ENCODE measurements around the gene KRTCAP2. TPM values are rescaled to one million over a fixed set of nuclear protein-coding genes. Genes with fewer than 3 reads are reported as not detected.

KRTCAP2 gene
- total RNA-seq, 1 donor from 2014 or later, result 173 TPM

DNA sequence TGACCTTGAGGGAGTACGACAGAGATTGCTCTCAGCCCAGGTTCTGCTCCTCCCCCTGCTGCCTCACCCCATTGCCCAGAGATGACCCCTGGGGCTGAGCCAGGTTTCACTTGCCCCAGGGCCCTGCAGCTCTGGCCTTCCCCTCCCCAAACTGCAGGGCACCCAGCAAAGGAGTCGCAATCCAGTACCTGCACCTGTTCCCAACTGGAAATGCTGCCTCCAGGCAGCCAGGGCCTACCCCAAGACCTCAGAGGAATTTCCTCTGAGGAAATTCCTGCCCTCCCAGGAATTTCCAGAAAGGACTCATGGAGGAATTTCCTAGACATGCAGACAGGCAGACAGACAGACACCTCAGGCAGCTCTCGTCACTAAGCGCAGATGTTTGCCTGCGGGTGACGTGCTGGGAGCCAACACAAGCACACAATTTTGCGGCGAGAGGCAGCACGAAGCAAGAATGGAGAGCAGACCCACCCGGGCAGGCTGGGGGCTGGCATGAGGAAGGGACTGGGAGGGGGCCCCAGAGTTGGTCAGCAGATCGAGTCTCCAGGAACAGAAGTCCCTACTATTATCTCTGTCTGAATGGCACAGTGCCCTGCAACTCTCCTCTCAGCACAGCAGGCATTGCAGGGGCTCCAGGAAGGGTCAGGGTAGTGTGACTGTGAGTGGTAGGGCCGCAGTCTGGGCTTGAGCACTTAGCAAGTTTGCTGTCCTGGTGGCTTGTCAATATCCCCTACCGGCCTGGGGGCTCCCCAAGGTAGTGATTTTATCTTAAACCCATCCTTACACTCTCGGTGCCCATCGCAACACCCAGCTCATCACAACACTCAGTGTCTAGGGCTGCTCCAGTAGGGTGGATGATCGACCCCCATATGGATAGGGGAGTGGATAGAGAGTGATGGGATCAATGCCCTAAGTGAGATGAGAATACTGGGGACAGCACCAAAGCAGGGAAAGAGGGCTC lies 48.3 kb downstream of the KRTCAP2 start:
- H3K4me3 Mint-ChIP-seq, result peak overlapping the region; percentile 37
- TF ChIP-seq, protein P1, sequence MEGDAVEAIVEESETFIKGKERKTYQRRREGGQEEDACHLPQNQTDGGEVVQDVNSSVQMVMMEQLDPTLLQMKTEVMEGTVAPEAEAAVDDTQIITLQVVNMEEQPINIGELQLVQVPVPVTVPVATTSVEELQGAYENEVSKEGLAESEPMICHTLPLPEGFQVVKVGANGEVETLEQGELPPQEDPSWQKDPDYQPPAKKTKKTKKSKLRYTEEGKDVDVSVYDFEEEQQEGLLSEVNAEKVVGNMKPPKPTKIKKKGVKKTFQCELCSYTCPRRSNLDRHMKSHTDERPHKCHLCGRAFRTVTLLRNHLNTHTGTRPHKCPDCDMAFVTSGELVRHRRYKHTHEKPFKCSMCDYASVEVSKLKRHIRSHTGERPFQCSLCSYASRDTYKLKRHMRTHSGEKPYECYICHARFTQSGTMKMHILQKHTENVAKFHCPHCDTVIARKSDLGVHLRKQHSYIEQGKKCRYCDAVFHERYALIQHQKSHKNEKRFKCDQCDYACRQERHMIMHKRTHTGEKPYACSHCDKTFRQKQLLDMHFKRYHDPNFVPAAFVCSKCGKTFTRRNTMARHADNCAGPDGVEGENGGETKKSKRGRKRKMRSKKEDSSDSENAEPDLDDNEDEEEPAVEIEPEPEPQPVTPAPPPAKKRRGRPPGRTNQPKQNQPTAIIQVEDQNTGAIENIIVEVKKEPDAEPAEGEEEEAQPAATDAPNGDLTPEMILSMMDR (conservative IDR thresholded peaks at IDR 0.05), result no peak
- no peak for DNase-seq (ENCODE audit: extremely low spot score, unreplicated experiment)
- peaks cover 67% of the 10 kb centered on the region for H3K27me3 Mint-ChIP-seq
- no peaks in the 10 kb centered on the region for H3K36me3 Mint-ChIP-seq
- no peaks in the 10 kb centered on the region for H3K9me3 Mint-ChIP-seq
- H3K4me1 Mint-ChIP-seq (ENCODE audit: unreplicated experiment), result peaks cover 26% of the 10 kb centered on the region
- peak overlapping the region; percentile 79 for H3K27ac Mint-ChIP-seq

DNA sequence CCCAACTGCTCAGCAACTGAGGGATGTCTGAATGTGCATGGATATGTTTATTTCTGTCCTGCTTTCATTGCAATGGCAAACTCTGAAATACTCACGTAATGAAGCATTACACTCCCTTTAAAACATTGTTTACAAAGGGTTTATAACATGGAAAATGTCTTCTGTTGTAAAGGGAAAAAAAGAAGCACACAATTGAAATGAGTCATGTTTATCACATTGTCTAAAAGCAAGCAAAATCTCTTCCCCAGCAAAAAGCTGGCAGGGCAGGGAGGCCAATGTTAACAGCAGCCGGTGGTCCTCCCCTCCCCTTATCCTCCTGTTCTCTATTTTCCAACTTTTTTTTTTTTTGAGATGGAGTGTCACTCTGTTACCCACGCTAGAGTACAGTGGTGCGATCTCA lies 49.3 kb downstream of the KRTCAP2 start:
- no peak overlapping the region for H3K4me3 Mint-ChIP-seq
- DNase-seq (ENCODE audit: extremely low spot score, unreplicated experiment), result no peak
- H3K9me3 Mint-ChIP-seq, result no peaks in the 10 kb centered on the region
- H3K36me3 Mint-ChIP-seq, result no peaks in the 10 kb centered on the region
- H3K27me3 Mint-ChIP-seq, result peaks cover 68% of the 10 kb centered on the region
- H3K27ac Mint-ChIP-seq, result peak overlapping the region; percentile 79
- TF ChIP-seq, protein P1 (conservative IDR thresholded peaks at IDR 0.05), result no peak
- H3K4me1 Mint-ChIP-seq (ENCODE audit: unreplicated experiment), result peaks cover 21% of the 10 kb centered on the region

DNA sequence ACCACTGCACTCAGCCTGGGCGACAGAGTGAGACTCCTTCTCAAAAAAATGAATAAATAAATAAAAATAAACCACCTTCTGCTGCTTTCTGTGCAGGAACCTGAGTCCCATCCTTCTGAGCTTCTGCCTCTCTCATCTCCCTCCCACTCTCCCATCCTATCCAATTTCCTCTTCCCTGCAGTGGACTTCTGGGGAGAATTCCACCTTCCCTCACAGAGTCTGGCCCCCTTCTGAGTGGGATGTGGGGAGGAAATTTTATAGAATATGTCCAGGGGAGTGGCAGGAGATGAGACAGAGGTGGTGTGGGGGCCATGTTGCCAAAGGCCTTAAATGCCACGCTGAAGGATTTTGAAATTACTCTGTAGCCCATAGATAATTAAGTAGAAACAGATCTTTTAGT lies 50.8 kb downstream of the KRTCAP2 start:
- H3K4me3 Mint-ChIP-seq, result no peak overlapping the region
- no peak overlapping the region for H3K27ac Mint-ChIP-seq
- TF ChIP-seq, protein P1 (conservative IDR thresholded peaks at IDR 0.05), result no peak
- H3K36me3 Mint-ChIP-seq, result no peaks in the 10 kb centered on the region
- peaks cover 15% of the 10 kb centered on the region for H3K4me1 Mint-ChIP-seq (ENCODE audit: unreplicated experiment)
- H3K27me3 Mint-ChIP-seq, result peaks cover 66% of the 10 kb centered on the region
- DNase-seq (ENCODE audit: extremely low spot score, unreplicated experiment), result no peak
- H3K9me3 Mint-ChIP-seq, result no peaks in the 10 kb centered on the region

DNA sequence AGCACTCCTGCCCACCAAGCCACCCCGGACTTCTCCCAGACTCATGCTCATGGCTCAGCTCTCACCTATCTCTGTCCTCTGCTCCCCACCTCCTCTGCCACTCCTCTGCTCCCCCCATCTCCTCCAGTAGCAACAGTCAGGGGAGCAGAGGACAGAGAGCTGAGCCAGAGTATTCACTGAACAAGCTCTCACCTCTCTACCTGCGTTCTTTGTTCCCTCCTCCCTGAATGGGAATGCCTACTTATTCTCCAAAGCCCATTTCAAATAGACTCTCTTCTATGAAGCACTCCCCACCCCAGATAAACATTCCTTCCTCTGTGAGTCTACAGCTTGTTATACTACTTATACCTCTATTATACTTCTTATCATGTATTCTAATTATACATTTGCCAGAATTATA lies 51.9 kb downstream of the KRTCAP2 start:
- TF ChIP-seq, protein P1 (conservative IDR thresholded peaks at IDR 0.05), result no peak
- no peak for DNase-seq (ENCODE audit: extremely low spot score, unreplicated experiment)
- H3K4me1 Mint-ChIP-seq (ENCODE audit: unreplicated experiment), result peaks cover 8% of the 10 kb centered on the region
- no peaks in the 10 kb centered on the region for H3K9me3 Mint-ChIP-seq
- peaks cover 60% of the 10 kb centered on the region for H3K27me3 Mint-ChIP-seq
- no peaks in the 10 kb centered on the region for H3K36me3 Mint-ChIP-seq
- no peak overlapping the region for H3K27ac Mint-ChIP-seq
- H3K4me3 Mint-ChIP-seq, result no peak overlapping the region

DNA sequence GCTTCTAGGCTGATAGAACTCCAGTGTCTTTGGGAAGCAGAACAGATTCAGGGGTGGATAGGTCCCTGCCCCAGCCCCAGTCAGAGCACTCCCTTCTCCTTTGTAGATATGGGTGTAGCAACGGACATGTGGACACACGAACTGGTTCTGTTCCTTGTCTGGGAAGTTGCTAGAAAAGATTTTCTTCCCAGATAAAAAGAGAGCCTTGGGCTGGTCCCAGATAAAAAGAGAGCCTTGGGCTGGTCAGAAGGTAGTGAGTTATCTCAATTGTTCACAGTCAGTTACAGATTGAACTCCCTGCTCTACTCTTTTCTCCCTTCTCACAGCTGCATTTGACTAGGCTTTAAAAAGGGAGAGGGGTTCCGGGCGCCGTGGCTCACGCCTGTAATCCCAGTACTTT lies 52.9 kb downstream of the KRTCAP2 start:
- TF ChIP-seq, protein P1 (conservative IDR thresholded peaks at IDR 0.05), result no peak
- Mint-ChIP-seq H3K4me1 (ENCODE audit: unreplicated experiment) (peaks cover 4% of the 10 kb centered on the region), H3K27me3 (peaks cover 53% of the 10 kb centered on the region), H3K9me3 (no peaks in the 10 kb centered on the region), H3K4me3 (no peak overlapping the region), H3K36me3 (no peaks in the 10 kb centered on the region), H3K27ac (peak overlapping the region; percentile 54)
- no peak for DNase-seq (ENCODE audit: extremely low spot score, unreplicated experiment)

Other genes starting within 250 kb of the KRTCAP2 start
- gene PMVK, start 236.6 kb downstream of the KRTCAP2 start, total RNA-seq (ENCODE audit: low replicate concordance), result 30.3 and 46.2 TPM in 2 replicates
- 57.3 and 65.8 TPM in 2 replicates for gene PBXIP1, start 217.2 kb downstream of the KRTCAP2 start, total RNA-seq (ENCODE audit: low replicate concordance)
- gene PYGO2, start 211.5 kb downstream of the KRTCAP2 start, total RNA-seq (ENCODE audit: low replicate concordance), result 48.1 and 49.0 TPM in 2 replicates
- 65.3 and 87.8 TPM in 2 replicates for gene SHC1, start 202.6 kb downstream of the KRTCAP2 start, total RNA-seq (ENCODE audit: low replicate concordance)
- 58.8 and 119 TPM in 2 replicates for gene CKS1B, start 198.6 kb downstream of the KRTCAP2 start, total RNA-seq (ENCODE audit: low replicate concordance)
- 51.4 and 59.0 TPM in 2 replicates for gene FLAD1, start 190.0 kb downstream of the KRTCAP2 start, total RNA-seq (ENCODE audit: low replicate concordance)
- gene LENEP, start 179.7 kb downstream of the KRTCAP2 start, total RNA-seq (ENCODE audit: low replicate concordance), result 0.52 and 1.1 TPM in 2 replicates
- 38.1 and 75.9 TPM in 2 replicates for gene ZBTB7B, start 170.5 kb downstream of the KRTCAP2 start, total RNA-seq (ENCODE audit: low replicate concordance)
- 1.6 and 2.4 TPM in 2 replicates for gene DCST2, start 139.5 kb downstream of the KRTCAP2 start, total RNA-seq (ENCODE audit: low replicate concordance)
- gene DCST1, start 139.5 kb downstream of the KRTCAP2 start, total RNA-seq (ENCODE audit: low replicate concordance), result not detected in 2 replicates
- 61.9 and 69.0 TPM in 2 replicates for gene ADAM15, start 122.0 kb downstream of the KRTCAP2 start, total RNA-seq (ENCODE audit: low replicate concordance)
- gene EFNA4, start 109.6 kb downstream of the KRTCAP2 start, total RNA-seq (ENCODE audit: low replicate concordance), result 21.2 and 22.1 TPM in 2 replicates
- gene EFNA3, start 94.5 kb downstream of the KRTCAP2 start, total RNA-seq (ENCODE audit: low replicate concordance), result 3.4 and 4.7 TPM in 2 replicates
- 26.1 and 69.9 TPM in 2 replicates for gene EFNA1, start 45.4 kb downstream of the KRTCAP2 start, total RNA-seq (ENCODE audit: low replicate concordance)
- gene SLC50A1, start 37.5 kb downstream of the KRTCAP2 start, total RNA-seq (ENCODE audit: low replicate concordance), result 27.8 and 43.0 TPM in 2 replicates
- gene DPM3, start 32.8 kb downstream of the KRTCAP2 start, total RNA-seq (ENCODE audit: low replicate concordance), result 73.9 and 75.3 TPM in 2 replicates
- gene TRIM46, start 545 bp upstream of the KRTCAP2 start, total RNA-seq (ENCODE audit: low replicate concordance), result 2.0 and 8.1 TPM in 2 replicates
- gene THBS3, start 34.6 kb upstream of the KRTCAP2 start, total RNA-seq (ENCODE audit: low replicate concordance), result 23.2 and 28.0 TPM in 2 replicates
- 34.0 and 44.2 TPM in 2 replicates for gene MTX1, start 35.4 kb upstream of the KRTCAP2 start, total RNA-seq (ENCODE audit: low replicate concordance)
- 37.4 and 55.7 TPM in 2 replicates for gene ENTREP3, start 82.2 kb upstream of the KRTCAP2 start, total RNA-seq (ENCODE audit: low replicate concordance)
- 52.0 and 58.7 TPM in 2 replicates for gene SCAMP3, start 89.1 kb upstream of the KRTCAP2 start, total RNA-seq (ENCODE audit: low replicate concordance)
- 61.5 and 96.8 TPM in 2 replicates for gene CLK2, start 100.2 kb upstream of the KRTCAP2 start, total RNA-seq (ENCODE audit: low replicate concordance)
- 9.5 and 10.6 TPM in 2 replicates for gene HCN3, start 104.2 kb upstream of the KRTCAP2 start, total RNA-seq (ENCODE audit: low replicate concordance)
- 1.0 and 2.4 TPM in 2 replicates for gene PKLR, start 128.1 kb upstream of the KRTCAP2 start, total RNA-seq (ENCODE audit: low replicate concordance)
- 183 and 187 TPM in 2 replicates for gene FDPS, start 135.6 kb upstream of the KRTCAP2 start, total RNA-seq (ENCODE audit: low replicate concordance)
- gene RUSC1, start 147.6 kb upstream of the KRTCAP2 start, total RNA-seq (ENCODE audit: low replicate concordance), result 30.3 and 39.1 TPM in 2 replicates